HepG2 (cell line): Measurements from ENCODE around the gene RAD9A. TPM values are rescaled to one million over a fixed set of nuclear protein-coding genes. Genes with fewer than 3 reads are reported as not detected.

Experiments
- ELF1 ChIP-seq: sonication (generic); formaldehyde crosslinking; IDR thresholded peaks from 2 replicates; pipeline ENCODE4 v1.4.0; 2020; ENCODE audit warnings: missing genetic modification reagents
- FOXA1 ChIP-seq, 2 experiments: fragments of 450-650 bp in 1 of 2; sonication (generic) in 1 of 2; formaldehyde crosslinking in 1 of 2; IDR thresholded peaks; 2 replicates each; pipeline versions ENCODE4 v1.4.0 to v1.6.1; 2016 to 2020; ENCODE audit warnings: missing genetic modification reagents in 1 of 2
- FOXM1 ChIP-seq: sonication (generic); formaldehyde crosslinking; IDR thresholded peaks from 2 replicates; pipeline ENCODE4 v1.5.0; 2020; ENCODE audit warnings: missing genetic modification reagents
- HES4 ChIP-seq: sonication (generic); formaldehyde crosslinking; IDR thresholded peaks from 2 replicates; pipeline ENCODE4 v1.9.0; 2021; ENCODE audit warnings: mild to moderate bottlenecking, missing genetic modification reagents, borderline replicate concordance
- IRF2 ChIP-seq: IDR thresholded peaks from 2 replicates; pipeline ENCODE4 v1.6.1; 2018; ENCODE audit warnings: missing genetic modification reagents, missing compliant biosample characterization
- KLF13 ChIP-seq: sonication (generic); formaldehyde crosslinking; IDR thresholded peaks from 2 replicates; pipeline ENCODE4 v1.4.0; 2020; ENCODE audit warnings: mild to moderate bottlenecking, missing genetic modification reagents
- MAF1 ChIP-seq: sonication (generic); formaldehyde crosslinking; IDR thresholded peaks from 2 replicates; pipeline ENCODE4 v1.5.0; 2020; ENCODE audit warnings: missing genetic modification reagents, borderline replicate concordance
- MAFG ChIP-seq: sonication (generic); formaldehyde crosslinking; IDR thresholded peaks from 2 replicates; pipeline ENCODE4 v1.5.1; 2020; ENCODE audit warnings: mild to moderate bottlenecking, missing genetic modification reagents
- POLR2G ChIP-seq: fragments of 200-400 bp; formaldehyde crosslinking; IDR thresholded peaks from 2 replicates; pipeline ENCODE4 v1.6.1; 2018; ENCODE audit warnings: mild to moderate bottlenecking, low read depth, low read length, moderate library complexity
- REXO4 ChIP-seq: sonication (generic); formaldehyde crosslinking; IDR thresholded peaks from 2 replicates; pipeline ENCODE4 v1.8.0; 2022; ENCODE audit warnings: missing genetic modification reagents, mild to moderate bottlenecking, borderline replicate concordance
- SMC3 ChIP-seq: IDR thresholded peaks from 2 replicates; pipeline ENCODE4 v1.6.1; 2011; ENCODE audit warnings: low read length, improper control_type of control experiment
- SYNCRIP ChIP-seq: fragments of 200-400 bp; formaldehyde crosslinking; IDR thresholded peaks from 2 replicates; pipeline ENCODE4 v1.6.1; 2018; ENCODE audit warnings: mild to moderate bottlenecking, low read depth, low read length; ENCODE audit not compliant: insufficient read depth
- TOPORS ChIP-seq: sonication (generic); formaldehyde crosslinking; IDR thresholded peaks from 2 replicates; pipeline ENCODE4 v1.8.0; 2023; ENCODE audit warnings: mild to moderate bottlenecking, missing genetic modification reagents
- ZNF501 ChIP-seq: sonication (generic); formaldehyde crosslinking; IDR thresholded peaks from 2 replicates; pipeline ENCODE4 v1.5.1; 2020; ENCODE audit warnings: mild to moderate bottlenecking, moderate library complexity, missing genetic modification reagents
- ZNF598 ChIP-seq: sonication (generic); formaldehyde crosslinking; IDR thresholded peaks from 2 replicates; pipeline ENCODE4 v1.5.1; 2020; ENCODE audit warnings: mild to moderate bottlenecking, missing genetic modification reagents, borderline replicate concordance
- ZNF629 ChIP-seq: sonication (generic); formaldehyde crosslinking; conservative IDR thresholded peaks from 2 replicates; pipeline ENCODE4 v1.5.0; 2020; ENCODE audit warnings: missing genetic modification reagents
- polyA plus RNA-seq, 8 experiments: library from polyadenylated mRNA; depleted of rRNA in 3 of 8; stranded (reverse) in 7 of 8; unstranded in 1 of 8; fragments of >200 nt; fragmentation: Illumina TruSeq in 4 of 8; extraction: Trizol in 4 of 8; gene quantifications; 2 replicates each; pipeline versions ENCODE4 v1.2.1 to v1.2.3, GENCODE V29; 2011 to 2016; ENCODE audit warnings: low read depth in 4 of 8, missing spikeins in 1 of 8, mixed read lengths in 1 of 8; ENCODE audit not compliant: insufficient read depth in 1 of 8
- total RNA-seq, 5 experiments: library from RNA; depleted of rRNA; stranded (reverse); fragments of >200 nt; fragmentation: Illumina TruSeq; extraction: Trizol; gene quantifications; 2 replicates each; pipeline ENCODE4 v1.2.3, GENCODE V29; 2016; ENCODE audit warnings: low read depth in 1 of 5
- TF ChIP-seq, protein P1 (sequence below): sonication (generic); formaldehyde crosslinking; IDR thresholded peaks from 2 replicates; pipeline ENCODE4 v1.4.0; 2020; ENCODE audit warnings: missing genetic modification reagents, borderline replicate concordance
- TF ChIP-seq, protein P2 (sequence below): sonication (generic); formaldehyde crosslinking; IDR thresholded peaks from 2 replicates; pipeline ENCODE4 v1.4.0; 2020; ENCODE audit warnings: mild to moderate bottlenecking, low read depth, missing genetic modification reagents
- TF ChIP-seq, protein P3 (sequence below): fragments of 450-650 bp; IDR thresholded peaks from 2 replicates; pipeline ENCODE4 v1.6.1; 2016
- TF ChIP-seq, protein P4 (sequence below): sonication (generic); formaldehyde crosslinking; IDR thresholded peaks from 2 replicates; pipeline ENCODE4 v1.4.0; 2020; ENCODE audit warnings: missing genetic modification reagents
- TF ChIP-seq, protein P5 (sequence below): sonication (generic); formaldehyde crosslinking; IDR thresholded peaks from 2 replicates; pipeline ENCODE4 v1.8.1; 2023; ENCODE audit warnings: missing genetic modification reagents, inconsistent platforms, borderline replicate concordance

Gene RAD9A
- total and polyA plus RNA-seq, 2 of the 13 experiments (the other 11 are each of a cell fraction or from before 2014, with no cell fraction given): 10.1 to 15.7 TPM

DNA sequence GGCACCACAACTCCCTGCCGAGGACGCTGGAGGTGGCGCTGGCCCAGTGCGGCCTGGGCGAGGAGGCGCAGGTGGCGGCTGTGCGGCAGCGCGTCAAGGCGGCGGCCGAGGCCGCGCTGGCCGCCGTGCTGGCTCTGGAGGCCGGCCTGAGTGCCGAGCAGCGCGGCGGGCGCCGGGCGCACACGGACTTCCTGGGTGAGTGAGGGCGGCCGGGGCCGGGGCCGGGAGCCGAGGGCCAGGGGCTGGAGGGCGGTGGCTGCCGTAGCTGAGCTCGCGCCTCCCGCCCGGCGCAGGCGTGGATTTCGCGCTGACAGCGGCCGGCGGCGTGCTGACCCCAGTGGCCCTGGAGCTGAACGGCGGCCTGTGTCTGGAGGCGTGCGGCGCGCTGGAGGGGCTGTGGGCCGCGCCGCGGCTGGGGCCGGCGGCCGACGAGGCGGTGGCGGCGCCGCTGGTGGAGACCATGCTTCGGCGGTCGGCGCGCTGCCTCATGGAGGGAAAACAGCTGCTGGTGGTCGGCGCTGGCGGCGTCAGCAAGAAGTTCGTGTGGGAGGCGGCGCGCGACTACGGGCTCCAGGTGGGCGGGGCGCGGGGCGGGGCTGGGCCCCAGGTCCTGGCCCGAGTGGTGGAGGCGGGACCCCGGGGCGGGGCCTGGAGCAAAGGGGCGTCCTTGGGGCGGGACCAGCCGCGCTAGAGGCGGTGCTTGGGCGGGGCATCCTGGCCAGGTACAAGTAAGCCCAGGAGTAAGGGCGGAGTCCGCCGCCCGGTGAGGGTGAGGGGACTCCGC lies 29.1 kb downstream of the RAD9A start (continued):
- TF ChIP-seq, protein P1, sequence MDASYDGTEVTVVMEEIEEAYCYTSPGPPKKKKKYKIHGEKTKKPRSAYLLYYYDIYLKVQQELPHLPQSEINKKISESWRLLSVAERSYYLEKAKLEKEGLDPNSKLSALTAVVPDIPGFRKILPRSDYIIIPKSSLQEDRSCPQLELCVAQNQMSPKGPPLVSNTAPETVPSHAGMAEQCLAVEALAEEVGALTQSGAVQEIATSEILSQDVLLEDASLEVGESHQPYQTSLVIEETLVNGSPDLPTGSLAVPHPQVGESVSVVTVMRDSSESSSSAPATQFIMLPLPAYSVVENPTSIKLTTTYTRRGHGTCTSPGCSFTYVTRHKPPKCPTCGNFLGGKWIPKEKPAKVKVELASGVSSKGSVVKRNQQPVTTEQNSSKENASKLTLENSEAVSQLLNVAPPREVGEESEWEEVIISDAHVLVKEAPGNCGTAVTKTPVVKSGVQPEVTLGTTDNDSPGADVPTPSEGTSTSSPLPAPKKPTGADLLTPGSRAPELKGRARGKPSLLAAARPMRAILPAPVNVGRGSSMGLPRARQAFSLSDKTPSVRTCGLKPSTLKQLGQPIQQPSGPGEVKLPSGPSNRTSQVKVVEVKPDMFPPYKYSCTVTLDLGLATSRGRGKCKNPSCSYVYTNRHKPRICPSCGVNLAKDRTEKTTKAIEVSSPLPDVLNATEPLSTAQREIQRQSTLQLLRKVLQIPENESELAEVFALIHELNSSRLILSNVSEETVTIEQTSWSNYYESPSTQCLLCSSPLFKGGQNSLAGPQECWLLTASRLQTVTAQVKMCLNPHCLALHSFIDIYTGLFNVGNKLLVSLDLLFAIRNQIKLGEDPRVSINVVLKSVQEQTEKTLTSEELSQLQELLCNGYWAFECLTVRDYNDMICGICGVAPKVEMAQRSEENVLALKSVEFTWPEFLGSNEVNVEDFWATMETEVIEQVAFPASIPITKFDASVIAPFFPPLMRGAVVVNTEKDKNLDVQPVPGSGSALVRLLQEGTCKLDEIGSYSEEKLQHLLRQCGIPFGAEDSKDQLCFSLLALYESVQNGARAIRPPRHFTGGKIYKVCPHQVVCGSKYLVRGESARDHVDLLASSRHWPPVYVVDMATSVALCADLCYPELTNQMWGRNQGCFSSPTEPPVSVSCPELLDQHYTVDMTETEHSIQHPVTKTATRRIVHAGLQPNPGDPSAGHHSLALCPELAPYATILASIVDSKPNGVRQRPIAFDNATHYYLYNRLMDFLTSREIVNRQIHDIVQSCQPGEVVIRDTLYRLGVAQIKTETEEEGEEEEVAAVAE: no peak
- TF ChIP-seq REXO4 (CRISPR knock-in tag) (no peak), FOXA1 (IDR thresholded peaks at IDR 0.05) (no peak), FOXA1 (CRISPR knock-in tag; IDR thresholded peaks at IDR 0.05) (no peak), MAF1 (CRISPR knock-in tag) (no peak), KLF13 (CRISPR knock-in tag) (no peak), POLR2G (0 out of 2 replicates have a peak, but pooled peaks have one; percentile 27), ZNF598 (CRISPR knock-in tag) (no peak), MAFG (CRISPR knock-in tag) (no peak), ZNF501 (CRISPR knock-in tag) (no peak), SYNCRIP (no peak), SMC3 (no peak), HES4 (peak; percentile 92), FOXM1 (CRISPR knock-in tag) (no peak), ZNF629 (CRISPR knock-in tag) (no peak), IRF2 (CRISPR knock-in tag) (no peak), ELF1 (no peak), TOPORS (no peak; the same call in 1 of the 2 replicates)
- TF ChIP-seq, protein P2, sequence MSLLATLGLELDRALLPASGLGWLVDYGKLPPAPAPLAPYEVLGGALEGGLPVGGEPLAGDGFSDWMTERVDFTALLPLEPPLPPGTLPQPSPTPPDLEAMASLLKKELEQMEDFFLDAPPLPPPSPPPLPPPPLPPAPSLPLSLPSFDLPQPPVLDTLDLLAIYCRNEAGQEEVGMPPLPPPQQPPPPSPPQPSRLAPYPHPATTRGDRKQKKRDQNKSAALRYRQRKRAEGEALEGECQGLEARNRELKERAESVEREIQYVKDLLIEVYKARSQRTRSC: no peak
- TF ChIP-seq, protein P3, sequence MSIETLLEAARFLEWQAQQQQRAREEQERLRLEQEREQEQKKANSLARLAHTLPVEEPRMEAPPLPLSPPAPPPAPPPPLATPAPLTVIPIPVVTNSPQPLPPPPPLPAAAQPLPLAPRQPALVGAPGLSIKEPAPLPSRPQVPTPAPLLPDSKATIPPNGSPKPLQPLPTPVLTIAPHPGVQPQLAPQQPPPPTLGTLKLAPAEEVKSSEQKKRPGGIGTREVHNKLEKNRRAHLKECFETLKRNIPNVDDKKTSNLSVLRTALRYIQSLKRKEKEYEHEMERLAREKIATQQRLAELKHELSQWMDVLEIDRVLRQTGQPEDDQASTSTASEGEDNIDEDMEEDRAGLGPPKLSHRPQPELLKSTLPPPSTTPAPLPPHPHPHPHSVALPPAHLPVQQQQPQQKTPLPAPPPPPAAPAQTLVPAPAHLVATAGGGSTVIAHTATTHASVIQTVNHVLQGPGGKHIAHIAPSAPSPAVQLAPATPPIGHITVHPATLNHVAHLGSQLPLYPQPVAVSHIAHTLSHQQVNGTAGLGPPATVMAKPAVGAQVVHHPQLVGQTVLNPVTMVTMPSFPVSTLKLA: no peak
- TF ChIP-seq, protein P4, sequence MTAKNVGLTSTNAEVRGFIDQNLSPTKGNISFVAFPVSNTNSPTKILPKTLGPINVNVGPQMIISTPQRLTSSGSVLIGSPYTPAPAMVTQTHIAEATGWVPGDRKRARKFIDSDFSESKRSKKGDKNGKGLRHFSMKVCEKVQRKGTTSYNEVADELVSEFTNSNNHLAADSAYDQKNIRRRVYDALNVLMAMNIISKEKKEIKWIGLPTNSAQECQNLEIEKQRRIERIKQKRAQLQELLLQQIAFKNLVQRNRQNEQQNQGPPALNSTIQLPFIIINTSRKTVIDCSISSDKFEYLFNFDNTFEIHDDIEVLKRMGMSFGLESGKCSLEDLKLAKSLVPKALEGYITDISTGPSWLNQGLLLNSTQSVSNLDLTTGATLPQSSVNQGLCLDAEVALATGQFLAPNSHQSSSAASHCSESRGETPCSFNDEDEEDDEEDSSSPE: peak; percentile 40; the same call in 1 of the 2 replicates
- TF ChIP-seq, protein P5, sequence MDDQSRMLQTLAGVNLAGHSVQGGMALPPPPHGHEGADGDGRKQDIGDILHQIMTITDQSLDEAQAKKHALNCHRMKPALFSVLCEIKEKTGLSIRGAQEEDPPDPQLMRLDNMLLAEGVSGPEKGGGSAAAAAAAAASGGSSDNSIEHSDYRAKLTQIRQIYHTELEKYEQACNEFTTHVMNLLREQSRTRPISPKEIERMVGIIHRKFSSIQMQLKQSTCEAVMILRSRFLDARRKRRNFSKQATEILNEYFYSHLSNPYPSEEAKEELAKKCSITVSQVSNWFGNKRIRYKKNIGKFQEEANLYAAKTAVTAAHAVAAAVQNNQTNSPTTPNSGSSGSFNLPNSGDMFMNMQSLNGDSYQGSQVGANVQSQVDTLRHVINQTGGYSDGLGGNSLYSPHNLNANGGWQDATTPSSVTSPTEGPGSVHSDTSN (CRISPR knock-in tag): no peak
